ENCODE measurements around the gene TMC2.

TMC2 gene

GRCh38 chr20:2596673-2597279, 60.4 kb downstream of the TMC2 start:
- no peak for TF ChIP-seq POLR2AphosphoS5 (IDR thresholded peaks at IDR 0.05; ENCODE audit: low read depth)
- no peak for TF ChIP-seq REST (IDR thresholded peaks at IDR 0.05; ENCODE audit: insufficient replicate concordance, low read depth)
- no peak for TF ChIP-seq SPI1 (IDR thresholded peaks at IDR 0.05; ENCODE audit: borderline replicate concordance, low read depth)
- TF ChIP-seq CTCF (IDR thresholded peaks at IDR 0.05; ENCODE audit: insufficient read depth, low read length): no peak
- no peak for TF ChIP-seq GABPA (IDR thresholded peaks at IDR 0.05; ENCODE audit: low read depth)
- Histone ChIP-seq H3K4me3 (replicated peaks; ENCODE audit: insufficient read depth, low read length) (no peak overlapping the region), H3K27me3 (ENCODE audit: insufficient read depth, poor library complexity, severe bottlenecking) (no peaks in the 10 kb centered on the region), H3K27ac (replicated peaks) (no peak overlapping the region)
- no peak for DNase-seq (ENCODE audit: low read depth in 1 of 2, low spot score in 1 of 2)

GRCh38 chr20:2599288-2600006, 63.1 kb downstream of the TMC2 start:
- no peak for TF ChIP-seq SPI1 (IDR thresholded peaks at IDR 0.05; ENCODE audit: borderline replicate concordance, low read depth)
- no peak for TF ChIP-seq GABPA (IDR thresholded peaks at IDR 0.05; ENCODE audit: low read depth)
- no peak for TF ChIP-seq POLR2AphosphoS5 (IDR thresholded peaks at IDR 0.05; ENCODE audit: low read depth)
- no peak for TF ChIP-seq CTCF (IDR thresholded peaks at IDR 0.05; ENCODE audit: insufficient read depth, low read length)
- TF ChIP-seq REST (IDR thresholded peaks at IDR 0.05; ENCODE audit: insufficient replicate concordance, low read depth): no peak
- Histone ChIP-seq H3K27ac (replicated peaks) (no peak overlapping the region), H3K27me3 (ENCODE audit: insufficient read depth, poor library complexity, severe bottlenecking) (no peaks in the 10 kb centered on the region), H3K4me3 (replicated peaks; ENCODE audit: insufficient read depth, low read length) (no peak overlapping the region)
- no peak for DNase-seq (ENCODE audit: low read depth in 1 of 2, low spot score in 1 of 2)

GRCh38 chr20:2602046-2602735, 65.8 kb downstream of the TMC2 start:
- no peak overlapping the region for H3K27ac ChIP-seq (replicated peaks)
- DNase-seq (ENCODE audit: low read depth in 1 of 2, low spot score in 1 of 2): no peak
- H3K4me3 ChIP-seq (replicated peaks; ENCODE audit: insufficient read depth, low read length): no peak overlapping the region
- TF ChIP-seq CTCF (IDR thresholded peaks at IDR 0.05; ENCODE audit: insufficient read depth, low read length) (no peak), SPI1 (IDR thresholded peaks at IDR 0.05; ENCODE audit: borderline replicate concordance, low read depth) (no peak), POLR2AphosphoS5 (IDR thresholded peaks at IDR 0.05; ENCODE audit: low read depth) (no peak), GABPA (IDR thresholded peaks at IDR 0.05; ENCODE audit: low read depth) (no peak), REST (IDR thresholded peaks at IDR 0.05; ENCODE audit: insufficient replicate concordance, low read depth) (no peak)
- no peaks in the 10 kb centered on the region for H3K27me3 ChIP-seq (ENCODE audit: insufficient read depth, poor library complexity, severe bottlenecking)

Data from HL-60 (cell line).